ENCODE data around the gene MCL1.
"Not testable (repeated sequence)": the region's sequence is repeated elsewhere in the genome, so short reads cannot be mapped to it uniquely, and the experiment has no call there.

The MCL1 gene

DNA sequence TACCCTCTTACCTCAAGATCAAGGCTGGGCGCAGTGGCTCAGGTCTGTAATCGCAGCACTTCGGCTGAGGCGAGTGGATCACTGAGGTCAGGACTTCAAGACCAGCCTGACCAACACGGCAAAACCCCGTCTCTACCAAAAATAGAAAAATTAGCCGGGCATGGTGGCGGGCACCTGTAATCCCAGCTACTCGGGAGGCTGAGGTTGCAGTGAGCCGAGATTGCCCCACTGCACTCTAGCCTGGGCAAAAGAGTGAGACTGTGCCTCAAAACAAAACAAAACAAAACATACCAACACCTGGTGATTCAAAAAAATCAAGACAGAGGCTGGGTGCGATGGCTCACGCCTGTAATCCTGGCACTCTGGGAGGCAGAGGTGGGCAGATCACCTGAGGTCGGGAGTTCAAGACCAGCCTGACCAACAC lies 5.8 kb downstream of the MCL1 start:
- not testable (repeated sequence) for FAIRE-seq; DNase-seq (ENCODE audit: insufficient read length, low spot score)

GRCh38 chr1:150572918-150573647 lies 6.3 kb downstream of the MCL1 start:
- peak; percentile 64 for FAIRE-seq

GRCh38 chr1:150568594-150568966 lies 10.8 kb downstream of the MCL1 start:
- DNase-seq (ENCODE audit: insufficient read length, low spot score) (no peak), FAIRE-seq (no peak)

More at GRCh38 chr1:150572918-150573647, 6.3 kb downstream of the MCL1 start:
- DNase-seq (ENCODE audit: insufficient read length, low spot score) = no peak

DNA sequence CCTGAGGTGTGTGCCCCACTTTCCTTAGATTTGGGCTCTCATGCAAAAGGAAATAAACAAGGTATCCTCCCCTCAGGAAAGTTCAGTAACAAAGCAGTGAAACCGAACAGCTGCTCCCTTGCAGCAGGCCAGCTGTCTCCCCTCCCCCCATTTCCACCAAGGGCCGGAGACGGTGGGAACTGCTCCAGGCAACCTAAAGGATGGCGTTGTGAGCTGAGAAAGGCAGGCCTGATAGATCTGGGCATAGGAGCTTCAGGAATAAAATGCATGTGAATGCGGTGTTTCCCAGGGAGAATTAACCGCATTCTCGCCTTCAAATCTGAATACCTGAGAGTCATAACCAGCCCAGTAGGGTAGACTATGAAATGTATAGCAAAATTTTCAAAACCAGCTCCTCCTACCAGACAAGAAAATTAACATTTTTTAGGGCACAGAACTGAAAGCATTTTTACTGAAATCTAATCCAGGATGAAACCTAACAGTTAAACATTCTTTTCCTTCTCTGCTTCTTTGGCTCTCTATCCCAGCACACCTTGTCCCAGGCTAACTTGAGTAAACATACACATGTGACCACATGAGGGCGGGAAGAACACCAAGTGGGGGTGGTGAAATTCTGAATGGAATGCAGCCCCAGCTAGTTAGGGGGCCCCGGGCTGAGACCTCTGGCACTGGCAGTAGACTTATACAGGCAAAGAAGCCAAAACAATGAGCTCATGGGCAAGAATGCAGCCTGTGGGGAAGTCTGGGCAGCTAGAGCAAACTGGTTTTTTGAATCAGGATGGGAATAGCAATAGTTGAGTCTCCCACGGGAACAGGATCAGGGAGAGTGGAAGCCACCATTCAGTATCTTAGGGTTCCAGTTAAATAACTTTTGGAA lies 11.5 kb downstream of the MCL1 start:
- no peak for DNase-seq (ENCODE audit: insufficient read length, low spot score)
- FAIRE-seq = peak; percentile 81

DNA sequence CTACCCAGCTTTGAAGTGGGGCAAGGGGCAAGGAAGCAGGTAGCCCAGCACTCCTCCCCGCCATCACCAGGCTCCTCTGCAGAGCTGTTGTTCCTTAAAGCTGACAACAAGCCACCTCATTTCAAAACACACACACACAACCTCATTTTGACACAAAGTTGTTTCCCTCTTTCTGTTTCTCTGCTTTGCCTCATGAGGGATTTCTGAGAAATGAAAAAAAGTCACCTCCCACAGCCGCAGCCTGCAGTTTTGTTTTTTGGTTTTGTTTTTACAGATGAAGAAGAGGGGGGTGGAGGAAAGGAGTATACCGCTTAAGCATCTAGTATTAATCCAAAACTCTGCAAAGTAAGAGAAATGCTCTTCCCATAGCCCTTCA lies 12.1 kb downstream of the MCL1 start:
- FAIRE-seq = peak; percentile 91

DNA sequence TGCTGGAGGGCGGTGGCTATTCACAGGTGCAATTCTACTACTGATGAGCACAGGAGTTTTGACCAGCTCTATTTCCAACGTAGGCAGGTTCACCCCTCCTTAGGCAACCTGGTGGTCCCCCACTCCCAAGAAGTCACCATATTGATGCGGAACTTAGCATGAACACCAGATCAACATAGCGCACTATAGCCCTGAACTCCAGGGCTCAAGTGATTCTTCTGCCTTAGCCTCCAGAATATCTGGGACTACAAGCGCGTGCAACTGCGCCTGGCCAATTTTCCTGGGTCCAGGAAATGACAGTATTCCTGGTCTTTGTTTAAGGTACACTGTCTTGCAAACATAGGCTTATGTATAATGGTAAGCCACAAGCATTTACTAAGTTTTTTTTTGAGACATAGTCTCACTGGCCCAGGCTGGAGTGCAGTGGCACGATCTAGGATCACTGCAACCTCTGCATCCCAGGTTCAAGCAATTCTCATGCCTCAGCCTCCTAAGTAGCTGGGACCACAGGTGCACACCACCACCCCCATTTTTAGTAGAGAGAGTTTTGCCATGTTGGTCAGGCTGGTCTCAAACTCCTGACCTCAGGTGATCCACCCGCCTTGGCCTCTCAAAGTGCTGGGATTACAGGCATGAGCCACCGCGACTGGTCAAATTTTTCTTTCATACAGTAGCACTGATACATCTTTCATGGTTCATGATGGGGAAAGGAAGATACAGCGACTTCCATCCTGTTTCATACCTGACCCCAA lies 12.6 kb downstream of the MCL1 start:
- no peak for FAIRE-seq
- no peak for DNase-seq (ENCODE audit: insufficient read length, low spot score)

More for the DNA sequence above, 12.1 kb downstream of the MCL1 start:
- DNase-seq (ENCODE audit: insufficient read length, low spot score) = no peak

DNA sequence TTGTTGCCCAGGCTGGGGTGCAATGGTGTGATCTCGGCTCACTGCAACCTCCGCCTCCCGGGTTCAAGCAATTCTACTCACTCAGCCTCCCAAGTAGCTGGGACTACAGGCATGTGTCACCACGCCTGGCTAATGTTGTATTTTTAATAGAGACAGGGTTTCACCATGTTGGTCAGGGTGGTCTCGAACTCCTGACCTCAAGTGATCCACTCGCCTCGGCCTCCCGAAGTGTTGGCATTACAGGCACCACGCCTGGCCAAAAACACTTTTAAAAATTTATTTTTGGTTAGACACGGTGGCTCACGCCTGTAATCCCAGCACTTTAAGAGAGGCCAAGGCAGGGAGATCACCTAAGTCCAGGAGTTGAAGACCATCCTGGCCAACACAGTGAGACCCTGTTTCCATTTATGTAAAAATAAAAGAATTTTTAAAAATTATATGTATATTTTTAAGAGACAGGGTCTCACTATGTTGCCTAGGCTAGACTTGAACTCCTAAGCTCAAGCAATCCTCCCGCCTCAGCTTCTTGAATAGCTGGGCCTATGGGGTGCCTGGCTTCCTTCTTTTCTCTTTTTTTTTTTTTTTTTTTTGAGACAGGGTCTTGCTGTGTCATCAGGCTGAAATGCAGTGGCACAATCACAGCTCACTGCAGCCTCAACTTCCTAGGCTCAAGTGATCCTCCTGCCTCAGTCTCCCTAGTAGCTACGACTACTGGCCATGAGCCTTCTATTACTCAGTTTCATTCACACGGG lies 14.0 kb downstream of the MCL1 start:
- FAIRE-seq; DNase-seq (ENCODE audit: insufficient read length, low spot score): not testable (repeated sequence)

DNA sequence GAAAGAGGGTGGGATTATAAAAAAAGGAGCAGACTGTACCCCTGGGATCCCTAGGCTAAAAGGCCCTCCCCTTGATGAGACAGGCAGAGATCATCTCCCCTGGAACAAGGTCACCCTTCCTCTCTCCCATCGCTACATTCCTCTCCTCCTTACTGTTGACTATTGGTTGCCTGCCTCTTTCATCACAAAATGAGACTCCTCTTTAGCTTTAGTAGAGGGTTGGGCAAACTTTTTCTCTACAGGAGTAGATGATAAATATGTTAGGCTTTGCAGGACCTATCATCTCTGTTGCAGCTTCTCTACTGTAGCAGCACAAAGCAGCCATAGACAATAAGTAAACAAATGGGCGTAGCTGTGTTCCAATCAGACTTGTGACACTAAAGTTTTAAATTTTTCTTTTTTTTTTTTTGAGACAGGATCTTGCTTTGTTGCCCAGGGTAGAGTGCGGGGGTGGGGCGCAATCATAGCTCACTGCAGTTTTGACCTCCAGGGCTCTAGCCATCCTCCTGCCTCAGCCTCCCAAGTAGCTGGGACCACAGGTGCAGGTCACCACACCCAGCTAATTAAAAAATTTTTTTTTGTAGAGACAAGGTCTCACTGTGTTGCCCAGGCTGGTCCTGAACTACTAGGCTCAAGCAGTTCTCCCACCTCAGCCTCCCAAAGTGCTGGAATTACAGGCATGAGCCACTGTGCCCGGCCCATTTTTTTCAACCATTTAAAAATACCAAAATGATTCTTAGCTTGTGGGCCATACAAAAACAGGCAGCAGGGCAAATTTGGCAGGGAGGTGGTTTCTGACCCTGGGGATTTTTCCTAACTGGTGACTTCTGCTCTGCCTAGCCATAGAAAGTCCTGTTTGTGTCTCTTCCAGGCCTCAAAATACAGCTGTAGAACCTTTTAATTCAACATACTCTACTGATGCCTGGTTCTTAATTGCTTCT lies 15.1 kb downstream of the MCL1 start:
- FAIRE-seq (no peak), DNase-seq (ENCODE audit: insufficient read length, low spot score) (no peak)

DNA sequence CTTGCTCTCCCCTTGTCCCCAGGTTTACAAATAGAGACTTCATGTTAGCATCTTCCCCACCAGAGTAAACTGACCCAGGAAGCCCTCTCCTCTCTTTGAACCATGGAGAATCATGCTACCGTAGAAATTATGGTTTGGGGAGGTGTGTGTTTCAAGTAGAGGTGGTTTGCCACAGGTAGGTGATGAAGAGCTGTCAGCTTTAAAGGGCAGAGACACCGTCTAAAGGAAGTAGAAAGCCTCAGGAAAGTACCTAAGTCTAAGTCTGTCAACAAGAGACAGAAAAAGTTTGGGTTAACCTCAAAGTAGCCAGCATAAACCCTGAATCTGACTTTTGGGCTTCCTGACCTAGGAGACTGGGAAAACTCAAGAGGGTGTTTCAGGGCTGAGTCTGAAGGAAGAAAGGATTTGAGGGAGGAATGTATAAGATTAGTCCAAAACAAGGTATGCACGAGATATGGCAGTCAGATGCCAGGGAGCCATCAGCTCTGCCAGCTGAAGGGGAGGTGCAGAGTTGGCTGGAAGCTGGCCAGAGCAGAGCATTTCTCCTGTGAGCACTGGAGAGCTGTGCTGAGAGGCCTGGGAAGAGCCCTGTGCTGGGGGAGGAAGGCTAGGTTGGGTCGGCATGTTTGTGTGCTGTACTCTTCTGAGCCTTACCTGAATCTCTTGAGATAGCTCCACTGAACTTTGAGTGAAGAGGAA lies 15.9 kb downstream of the MCL1 start:
- FAIRE-seq (peak; percentile 87), DNase-seq (ENCODE audit: insufficient read length, low spot score) (no peak)

DNA sequence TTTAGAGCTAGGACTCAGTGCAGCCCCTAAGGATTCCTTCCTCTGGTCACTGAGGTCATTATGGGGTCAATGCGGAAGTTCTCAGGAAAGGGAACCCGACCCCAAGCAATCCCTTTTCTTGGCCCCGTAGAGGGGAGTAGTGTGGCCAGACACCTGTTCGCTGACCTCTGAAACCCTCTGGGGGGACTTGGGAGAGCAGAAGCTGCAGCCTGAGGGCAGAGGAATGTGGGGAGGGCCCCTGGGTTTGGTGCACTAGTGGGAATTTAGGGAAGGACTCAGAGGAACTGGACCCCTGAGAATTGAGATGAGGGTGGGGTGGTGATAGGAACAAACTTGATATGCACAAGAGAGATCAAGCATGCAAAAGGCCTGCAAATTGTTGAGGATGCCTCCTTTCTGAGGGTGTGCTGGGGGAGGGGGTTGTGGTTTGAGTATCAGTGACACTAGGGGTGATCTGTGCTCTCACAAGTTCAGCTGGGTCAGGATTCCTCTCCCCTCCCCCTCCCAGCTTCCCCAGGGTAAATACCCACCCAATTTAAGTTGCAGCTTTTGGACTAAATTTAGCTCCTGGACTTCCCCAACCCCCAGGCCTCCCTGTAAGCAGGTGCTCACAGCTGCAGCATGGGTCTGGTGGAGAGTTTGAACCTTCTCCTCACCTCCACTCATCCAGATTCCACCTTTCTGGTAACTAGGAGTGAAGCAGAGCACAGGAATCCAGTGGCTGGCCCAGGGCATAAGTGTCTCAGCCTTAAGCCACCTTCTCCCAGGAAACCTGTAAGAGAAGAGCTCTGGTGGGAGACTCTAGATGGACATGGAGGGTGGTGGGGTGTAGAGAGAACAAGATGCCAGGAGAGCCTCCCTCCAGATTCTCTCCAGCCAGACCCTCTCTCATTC lies 16.7 kb downstream of the MCL1 start:
- FAIRE-seq = peak; percentile 86
- peak; percentile 56 for DNase-seq (ENCODE audit: insufficient read length, low spot score)

DNA sequence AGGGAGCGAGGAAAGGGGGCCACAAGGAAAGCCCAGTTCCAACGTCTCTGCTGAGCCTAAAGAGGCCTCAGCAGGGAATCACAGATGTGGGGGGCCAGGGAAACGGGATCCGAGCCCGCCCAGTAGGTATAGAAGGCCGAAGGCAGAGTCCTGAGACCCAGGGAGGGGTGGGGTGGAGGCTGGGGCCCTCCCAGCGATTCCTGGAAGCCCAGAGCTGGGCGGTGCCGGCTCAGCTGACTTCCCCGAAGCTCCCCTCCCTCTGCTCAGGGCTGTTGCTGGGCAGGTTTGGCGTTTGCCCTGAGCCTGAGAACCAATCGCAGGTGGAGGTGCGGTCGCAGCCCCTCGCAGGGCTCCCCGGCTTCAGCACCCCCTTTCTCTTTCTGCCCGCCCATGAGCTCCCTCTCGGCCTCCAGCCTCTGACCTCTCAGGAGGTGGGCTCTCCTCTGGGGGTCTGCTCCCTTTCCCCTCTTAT lies 17.4 kb downstream of the MCL1 start:
- no peak for FAIRE-seq

GRCh38 chr1:150561254-150561973 lies 18.0 kb downstream of the MCL1 start:
- DNase-seq (ENCODE audit: insufficient read length, low spot score) (no peak), FAIRE-seq (no peak)

More for the DNA sequence above, 17.4 kb downstream of the MCL1 start:
- peak; percentile 60 for DNase-seq (ENCODE audit: insufficient read length, low spot score)

- FAIRE-seq (peak; percentile 93), DNase-seq (ENCODE audit: insufficient read length, low spot score) (peak; percentile 75)
Observed at GRCh38 chr1:150560576-150561253, 18.7 kb downstream of the MCL1 start.

DNA sequence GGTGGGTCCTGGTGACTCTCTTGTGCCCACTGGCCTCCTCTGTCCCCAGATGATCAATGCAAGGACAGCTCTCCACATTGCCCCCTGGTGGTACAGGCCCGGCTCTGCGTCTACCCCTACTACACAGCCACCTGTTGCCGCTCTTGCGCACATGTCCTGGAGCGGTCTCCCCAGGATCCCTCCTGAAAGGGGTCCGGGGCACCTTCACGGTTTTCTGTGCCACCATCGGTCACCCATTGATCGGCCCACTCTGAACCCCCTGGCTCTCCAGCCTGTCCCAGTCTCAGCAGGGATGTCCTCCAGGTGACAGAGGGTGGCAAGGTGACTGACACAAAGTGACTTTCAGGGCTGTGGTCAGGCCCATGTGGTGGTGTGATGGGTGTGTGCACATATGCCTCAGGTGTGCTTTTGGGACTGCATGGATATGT lies 19.4 kb downstream of the MCL1 start:
- peak; percentile 83 for FAIRE-seq
- DNase-seq (ENCODE audit: insufficient read length, low spot score) = peak; percentile 89

DNA sequence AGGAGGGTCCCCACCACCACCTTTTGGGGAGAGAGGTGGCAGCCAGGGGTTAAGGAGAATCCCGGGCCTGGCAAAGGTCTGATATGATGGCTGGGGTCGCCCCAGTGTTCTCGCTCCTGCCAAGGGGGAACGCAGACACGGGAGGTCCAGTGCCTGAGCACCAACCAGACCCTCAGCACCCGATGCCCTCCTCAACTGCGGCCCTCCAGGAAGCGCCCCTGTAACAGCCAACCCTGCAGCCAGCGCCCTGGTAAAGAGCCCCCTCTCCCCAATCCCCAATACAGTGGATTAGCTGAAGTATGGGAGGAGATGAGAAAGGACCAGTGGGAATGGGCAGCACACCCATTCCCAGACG lies 19.8 kb downstream of the MCL1 start:
- DNase-seq (ENCODE audit: insufficient read length, low spot score) (no peak), FAIRE-seq (no peak)
